Retina (tissue), 1 donor: ENCODE data around the gene MOB3C.
A peak's percentile ranks its signal among the peaks of the same experiment; 100 is the strongest.

Source experiments
- DNase-seq: peaks from one replicate; pipeline ENCODE4 v3.0.0-alpha.2; 2016

MOB3C gene

DNA sequence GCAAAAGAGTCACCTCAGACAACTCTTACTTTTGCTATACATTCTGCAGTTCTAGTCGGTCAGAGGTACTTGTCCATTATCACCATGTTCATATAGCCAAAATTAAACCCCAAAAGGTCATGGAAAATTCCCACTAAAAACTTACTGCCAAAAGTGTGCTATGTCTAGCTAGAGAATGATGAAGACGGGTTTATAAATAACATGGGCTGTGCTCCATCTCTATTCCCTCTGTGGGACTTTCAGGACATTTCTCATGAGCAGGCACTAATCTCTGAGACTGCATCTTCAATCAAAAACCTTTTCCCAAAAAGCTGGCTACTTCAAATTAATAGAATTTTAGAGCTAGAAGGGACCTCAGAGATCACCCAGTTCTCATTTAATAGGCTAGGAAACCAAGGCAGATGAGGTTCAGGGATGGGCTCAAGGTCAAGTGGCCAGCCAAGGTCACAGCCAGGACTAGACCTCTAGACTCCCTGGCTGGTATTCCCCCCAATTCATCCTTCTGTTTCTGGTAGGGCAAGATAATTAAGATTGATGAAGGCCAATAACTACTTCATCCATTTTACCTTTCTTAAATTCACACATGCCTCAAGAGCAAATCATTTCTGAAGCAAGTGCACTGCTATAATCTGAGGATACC is 21.0 kb upstream of the MOB3C start:
- no peak for DNase-seq

DNA sequence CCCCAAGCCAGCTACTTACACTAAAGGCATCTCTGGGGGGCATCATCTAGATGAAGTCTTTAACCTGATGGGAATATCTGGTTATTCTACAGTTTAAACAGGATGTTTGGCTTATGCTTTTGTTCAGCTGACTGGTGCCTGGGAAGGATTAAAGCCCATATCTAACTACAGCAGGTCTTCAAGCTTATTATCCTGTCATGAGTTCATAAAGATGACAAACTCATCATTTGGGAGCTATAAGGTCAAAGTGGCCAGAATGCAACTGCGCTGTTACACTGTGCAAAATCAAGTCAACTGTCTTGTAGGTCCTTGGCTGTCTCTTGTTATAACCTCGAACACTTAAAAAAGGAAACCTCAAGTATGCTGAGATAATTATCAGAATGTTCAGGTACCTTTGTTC is 18.6 kb upstream of the MOB3C start:
- no peak for DNase-seq

DNA sequence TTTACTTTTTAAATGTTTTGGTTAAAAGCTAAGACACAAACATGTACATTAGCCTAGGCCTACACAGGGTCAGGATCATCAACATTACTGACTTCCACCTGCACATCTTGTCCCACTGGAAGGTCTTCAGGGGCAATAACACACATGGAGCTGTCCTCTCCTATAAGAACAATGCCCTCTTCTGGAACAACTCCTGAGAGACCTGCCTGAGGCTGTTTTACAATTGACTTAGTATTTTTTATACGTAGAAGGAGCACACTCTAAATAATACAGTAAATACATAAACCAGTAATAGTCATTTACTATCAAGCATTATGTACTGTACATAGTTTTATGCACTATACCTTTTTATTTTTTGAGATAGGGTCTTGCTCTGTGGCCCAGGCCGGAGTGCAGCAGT is 14.1 kb upstream of the MOB3C start:
- DNase-seq, result no peak

DNA sequence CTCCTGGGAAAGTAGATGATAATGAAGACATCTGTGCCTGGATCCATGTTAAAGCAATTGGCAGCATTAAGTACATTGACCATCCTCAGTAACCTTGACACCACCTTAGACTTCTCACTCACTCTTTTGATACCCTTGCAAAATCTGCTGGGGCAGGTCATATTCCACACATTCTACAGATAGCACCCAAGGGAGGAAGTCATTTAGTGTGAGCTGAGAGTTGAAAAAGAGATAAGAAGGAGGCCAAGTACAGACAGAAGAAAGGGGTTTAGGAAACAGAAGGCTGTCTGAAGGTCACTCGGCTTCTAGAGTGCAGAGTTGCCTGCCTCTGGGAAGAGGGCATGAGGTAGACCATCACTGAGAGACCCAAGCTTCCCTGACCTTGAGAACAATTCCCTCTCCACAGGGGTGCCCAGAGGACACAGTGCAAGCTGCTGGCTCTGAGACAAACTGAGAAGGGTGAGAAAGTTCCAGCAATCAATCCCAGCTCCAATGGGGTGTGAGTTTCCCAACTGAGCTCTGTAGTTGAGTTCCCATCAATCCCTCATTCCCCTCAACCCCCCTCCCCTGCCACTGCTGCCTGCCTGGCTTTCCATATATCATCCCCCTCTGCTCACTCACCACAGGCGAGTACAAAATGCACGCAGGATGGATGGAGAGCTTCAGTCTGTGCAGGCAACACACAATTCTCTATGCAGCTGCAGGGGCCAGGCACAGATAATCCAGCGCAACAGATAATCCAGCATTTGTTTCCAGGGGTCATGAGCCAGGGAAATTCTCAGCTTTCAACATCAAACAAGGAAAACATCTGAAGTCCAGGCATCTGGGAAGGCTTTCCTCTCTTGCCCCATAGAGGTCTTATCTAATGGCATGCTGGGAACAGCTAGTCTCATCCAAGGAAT is 7.4 kb upstream of the MOB3C start:
- peak; percentile 17 for DNase-seq

DNA sequence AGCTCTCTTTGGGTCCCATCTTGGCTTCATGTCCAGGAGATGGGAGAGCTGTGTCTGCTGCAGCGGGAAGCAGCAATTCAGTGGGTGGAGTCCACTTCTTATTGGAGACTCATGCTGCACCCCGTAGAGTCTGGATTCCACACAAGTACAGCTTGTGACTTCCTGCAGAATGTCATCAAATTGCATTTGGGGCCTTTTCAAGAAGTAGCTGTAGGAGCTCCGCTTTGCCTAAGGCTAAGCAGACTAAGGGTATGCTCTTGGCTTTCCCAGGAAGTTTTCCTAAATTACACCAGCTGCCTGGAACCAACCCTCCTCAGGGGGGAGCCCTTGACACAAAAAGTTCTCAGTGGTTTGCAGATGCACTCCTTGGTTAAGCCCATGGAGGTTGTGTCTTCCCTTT is 5.7 kb upstream of the MOB3C start:
- no peak for DNase-seq

DNA sequence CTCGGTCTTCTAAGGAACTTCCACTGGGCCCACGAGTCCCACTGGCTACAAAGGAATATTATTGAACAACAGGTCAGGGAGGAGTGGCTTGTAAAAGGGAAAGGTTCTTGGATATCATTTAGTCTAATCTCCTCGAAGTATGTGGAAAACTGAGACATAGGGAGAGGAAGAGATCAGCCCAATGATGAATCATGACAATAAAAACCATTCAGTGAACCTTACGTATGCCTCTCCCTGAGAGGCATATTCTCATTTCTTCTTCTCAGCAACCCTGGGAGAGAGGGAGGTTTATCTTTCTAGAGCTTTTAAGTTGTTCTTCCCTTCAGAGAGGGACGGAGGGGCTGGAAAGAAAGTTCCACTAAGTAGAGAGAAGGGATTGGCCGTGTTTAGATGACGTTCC is 5.3 kb upstream of the MOB3C start:
- DNase-seq, result no peak

DNA sequence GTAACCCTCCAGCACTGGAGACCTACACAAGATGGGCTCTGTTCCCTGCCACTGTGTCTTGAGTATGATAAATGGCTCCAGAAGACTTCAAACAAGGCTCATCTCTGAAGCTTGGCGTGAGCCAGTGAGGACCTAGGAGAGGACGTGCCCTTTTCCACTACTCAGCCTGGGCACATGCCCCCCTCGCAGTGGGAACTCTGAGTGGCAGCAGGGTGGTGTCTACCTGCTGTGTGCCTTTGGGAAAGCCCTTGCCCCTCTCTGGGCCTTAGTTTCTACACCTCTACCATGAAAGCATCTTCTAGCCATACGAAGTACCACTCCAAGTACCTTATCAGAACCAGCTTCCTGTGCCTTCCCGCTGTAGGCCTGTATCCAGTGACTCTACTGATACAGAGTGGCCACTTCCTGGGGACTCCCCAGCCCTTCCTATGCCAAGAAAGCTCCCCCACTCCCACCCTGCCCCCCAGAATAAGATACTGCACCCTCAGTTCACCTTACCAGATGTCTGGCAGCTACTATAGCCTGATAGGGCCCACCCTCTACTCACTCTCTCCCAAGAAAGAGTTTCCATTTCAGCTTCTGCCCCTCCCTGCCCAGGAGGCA is 3.1 kb upstream of the MOB3C start:
- DNase-seq, result no peak

DNA sequence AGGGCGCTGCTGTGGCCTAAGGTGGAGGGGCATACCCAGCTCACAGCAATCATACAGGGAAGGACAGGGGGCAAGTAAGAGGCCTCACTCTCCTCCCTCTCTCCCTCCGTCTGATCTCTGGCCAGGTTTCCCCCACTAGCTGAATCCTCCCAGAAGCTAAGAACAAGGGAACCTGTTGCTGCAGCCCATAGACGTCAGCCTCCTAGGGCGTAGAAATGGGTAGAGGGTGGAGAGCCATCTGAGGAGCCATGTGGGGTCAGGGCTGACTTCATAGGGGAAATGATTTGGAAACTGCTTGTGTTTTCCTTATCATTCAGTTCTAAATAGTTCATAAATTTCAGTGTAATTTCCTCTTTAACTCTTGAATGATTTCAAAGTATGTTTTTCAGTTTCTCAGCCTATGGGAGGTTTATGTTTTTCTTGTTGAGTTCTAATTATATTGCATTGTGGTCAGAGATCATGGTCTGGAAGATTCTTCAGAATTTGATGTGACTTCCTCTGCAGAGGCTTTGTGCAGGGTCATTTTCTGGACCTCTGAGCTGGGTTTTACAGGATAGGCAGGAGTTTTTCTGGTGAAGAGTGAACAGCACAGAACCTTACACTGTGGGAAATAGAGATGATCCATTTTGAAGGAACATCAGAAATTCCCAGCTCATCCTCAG is 2.3 kb upstream of the MOB3C start:
- DNase-seq, result no peak

DNA sequence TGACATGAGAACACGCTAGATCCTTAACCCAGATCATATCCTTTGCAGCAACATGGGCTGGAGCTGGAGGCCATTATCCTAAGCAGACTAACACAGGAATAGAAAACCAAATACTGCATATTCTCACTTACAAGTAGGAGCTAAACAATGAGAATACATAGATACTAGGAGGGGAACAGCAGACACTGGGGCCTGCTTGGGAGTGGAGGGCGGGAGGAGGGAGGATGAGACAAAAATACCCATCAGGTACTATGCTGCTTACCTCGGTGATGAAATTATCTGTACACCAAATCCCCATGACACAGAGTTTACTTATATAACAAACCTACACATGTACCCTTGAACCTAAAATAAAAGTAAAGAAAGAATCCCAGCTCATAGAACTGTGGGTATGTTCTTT is 1.2 kb upstream of the MOB3C start:
- no peak for DNase-seq

DNA sequence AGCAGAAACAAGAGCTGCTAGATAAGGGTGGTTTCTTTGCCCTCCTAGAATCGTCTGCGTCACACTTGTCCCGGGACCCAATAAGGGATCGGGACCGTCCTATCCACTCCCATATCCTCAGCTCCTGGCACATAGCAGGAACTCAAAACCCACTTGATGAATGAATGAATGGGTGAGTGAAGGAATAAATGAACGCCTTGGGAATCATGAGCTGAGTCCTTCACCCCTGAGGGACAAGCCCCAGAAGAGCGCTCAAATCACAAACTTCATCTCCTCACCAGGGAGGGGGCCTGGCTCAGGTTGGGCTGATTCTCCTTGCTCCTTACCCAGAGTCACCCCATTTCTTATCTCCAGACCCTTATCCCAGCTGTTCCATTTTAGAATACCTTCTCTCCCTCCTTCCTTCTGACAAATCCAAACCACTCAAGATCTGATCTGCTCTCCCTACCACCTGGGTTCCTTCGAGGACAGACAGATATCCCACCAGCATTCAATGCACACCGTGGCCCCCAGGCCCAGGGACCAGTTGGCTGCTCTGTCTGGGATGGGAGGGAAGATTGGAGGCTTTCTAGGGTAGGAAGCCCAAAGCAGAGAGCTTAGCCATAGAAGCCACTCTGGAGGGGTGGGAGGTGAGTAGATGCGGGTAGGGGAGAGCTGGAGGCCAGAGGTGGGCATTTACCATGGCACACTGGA is 643 bp upstream of the MOB3C start:
- no peak for DNase-seq

DNA sequence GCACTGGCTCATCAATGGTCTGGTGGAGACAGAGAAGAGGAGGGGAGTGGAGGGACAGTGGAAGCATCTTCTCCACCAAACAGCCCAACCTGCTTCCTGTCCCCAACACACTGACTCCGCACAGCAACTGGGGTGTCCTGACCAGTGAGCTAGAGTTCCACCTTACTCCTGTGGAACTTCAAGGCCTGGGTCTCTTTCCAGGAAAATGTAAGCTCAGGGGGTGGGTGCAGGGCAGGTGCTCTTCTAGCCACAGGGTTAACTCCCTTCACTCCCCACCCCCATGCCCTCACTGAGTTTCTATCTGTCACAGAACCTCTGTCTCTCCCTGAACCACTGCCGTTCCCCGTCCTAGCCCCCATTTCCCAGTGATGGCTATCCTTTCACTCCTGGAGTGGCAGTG is 876 bp downstream of the MOB3C start:
- no peak for DNase-seq

DNA sequence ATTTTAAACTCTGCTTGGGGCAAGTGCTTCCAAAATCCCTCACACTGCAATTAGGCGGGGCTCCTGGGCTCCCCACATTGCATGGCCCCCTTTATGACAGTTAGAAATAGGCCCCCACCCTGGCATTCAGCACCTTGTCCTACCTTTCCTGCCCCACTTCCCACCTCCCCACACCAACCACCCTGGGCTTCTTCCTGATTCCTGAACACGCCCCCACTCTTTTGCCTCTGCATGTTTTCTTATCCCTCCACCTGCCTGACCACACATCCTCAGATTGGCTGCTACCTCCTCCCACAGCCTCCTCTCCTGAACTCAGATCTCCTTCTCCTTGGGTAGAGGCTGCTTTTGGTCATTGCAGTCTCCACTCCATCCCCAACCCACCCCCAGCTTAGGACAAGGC is 1.5 kb downstream of the MOB3C start:
- no peak for DNase-seq

DNA sequence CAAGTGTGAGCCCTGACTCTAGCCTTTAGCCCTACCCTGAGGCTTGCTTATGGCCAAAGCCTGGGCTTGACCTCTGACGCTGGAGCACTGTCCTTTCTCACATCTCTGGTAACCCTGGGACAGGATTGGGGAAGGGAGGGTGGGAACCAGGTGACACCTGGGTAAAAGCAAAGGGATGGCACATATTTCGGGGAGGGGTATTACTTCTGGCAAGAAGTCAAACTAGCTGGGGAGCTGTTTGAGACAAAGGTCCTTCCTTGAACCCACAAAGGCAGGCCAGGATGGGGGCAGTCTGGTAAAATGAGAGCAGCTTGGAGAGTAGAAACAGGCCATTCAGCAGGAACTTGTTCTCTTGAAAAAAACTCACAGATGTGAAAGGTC is 2.0 kb downstream of the MOB3C start:
- no peak for DNase-seq

DNA sequence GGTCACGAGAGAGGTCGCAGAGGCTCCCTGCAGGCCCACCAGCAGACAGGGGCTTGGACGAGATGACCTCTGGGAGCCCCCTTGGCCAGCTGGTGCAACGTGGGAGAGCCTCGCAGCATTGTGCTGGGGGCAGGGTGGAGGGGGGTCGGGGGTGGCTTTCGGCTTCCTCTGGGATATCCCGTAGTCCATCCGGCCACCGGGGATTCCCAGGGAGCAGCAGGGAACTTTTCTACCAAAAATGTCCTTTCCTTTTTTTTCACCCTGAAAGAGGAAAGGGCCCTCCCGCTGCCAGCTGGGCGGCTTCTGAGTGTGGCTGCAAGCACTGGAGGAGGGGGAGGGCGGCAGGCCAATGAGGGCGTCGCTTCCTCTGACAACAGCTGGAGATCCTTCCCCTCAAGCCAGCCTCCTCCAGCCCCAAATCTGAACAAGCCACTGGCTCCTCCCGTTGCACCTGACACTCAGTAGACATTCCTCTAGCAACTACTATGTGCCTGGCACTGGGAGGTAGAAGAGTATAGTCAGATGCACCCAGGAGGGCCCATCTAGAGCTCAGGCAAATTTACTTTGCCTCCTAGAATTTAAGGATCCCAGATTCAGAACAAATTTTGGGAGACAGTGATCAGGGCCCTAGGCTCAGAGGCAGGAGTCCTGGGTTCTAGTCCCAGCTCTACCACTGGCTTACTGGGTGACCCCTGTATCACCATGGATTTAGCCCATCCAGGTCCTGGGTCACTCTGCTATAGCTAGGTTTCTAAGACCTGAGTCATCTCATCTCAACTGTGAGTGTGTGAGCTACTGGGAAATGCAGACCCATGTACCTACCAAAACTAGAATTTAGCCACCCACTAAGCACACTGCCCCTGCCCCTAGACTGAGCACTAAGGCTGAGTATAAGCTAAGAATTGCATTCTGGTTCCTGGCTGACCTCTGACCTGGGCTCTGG is 2.7 kb downstream of the MOB3C start:
- DNase-seq, result peak; percentile 41

DNA sequence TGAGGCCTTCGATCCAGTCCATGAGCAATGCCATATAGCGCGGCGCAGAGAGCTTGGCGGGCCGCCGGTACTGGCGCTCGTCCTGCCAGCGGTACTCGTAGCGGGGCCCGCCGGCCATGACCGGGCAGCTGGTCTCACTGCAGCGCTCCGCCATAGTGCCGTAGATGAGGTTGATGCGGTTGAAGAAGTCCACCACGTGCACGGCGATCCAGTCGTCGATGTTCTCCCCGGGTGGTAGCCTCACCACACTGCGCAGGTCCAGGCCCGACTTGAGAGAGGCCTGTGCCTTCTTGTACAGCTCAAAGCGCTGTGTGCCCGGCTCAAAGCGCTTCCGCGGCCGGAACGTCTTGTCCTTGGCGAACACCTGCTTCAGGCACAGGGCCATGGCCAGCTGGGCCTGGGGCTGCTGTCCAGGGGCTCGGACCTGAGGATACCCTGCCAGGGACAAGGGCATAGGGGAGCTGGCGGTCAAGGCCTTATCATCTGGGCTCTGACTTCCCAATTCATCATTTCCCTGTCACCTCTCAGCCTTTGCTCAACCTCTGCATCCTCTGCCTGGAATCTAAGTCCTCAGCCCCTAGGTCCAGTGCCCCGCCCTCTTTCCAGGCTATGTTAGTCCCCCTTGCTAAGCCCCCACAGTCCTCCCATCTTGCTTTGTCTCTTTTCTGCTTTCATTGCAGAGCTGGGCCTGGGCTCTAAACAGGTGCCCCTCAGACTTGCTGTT is 3.5 kb downstream of the MOB3C start:
- DNase-seq, result peak; percentile 18

DNA sequence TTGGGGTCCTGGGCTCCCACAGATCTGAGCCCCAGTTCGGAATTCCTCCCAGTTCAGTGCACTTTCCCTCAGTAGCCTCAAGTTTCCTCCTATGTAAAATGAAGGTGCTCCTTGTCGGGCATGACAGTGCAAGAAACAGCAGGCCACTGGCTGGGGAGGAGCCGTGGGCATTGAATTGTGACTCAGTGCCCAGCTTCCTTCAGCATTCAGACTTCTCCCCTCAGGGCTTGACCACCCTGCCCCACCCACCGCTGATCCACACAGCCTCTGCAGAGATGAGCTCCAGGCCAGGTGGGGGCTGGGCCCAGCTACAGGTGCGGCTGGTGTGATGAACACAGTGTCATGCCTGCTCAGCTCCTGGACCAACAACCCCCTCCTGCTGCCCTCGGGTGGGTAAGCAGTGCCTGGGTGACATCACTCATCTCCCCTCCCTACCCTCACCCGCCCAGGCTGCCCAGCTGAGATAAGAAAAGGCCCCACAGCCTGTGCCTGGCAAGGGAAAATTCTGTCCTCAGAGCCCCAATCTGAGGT is 4.9 kb downstream of the MOB3C start:
- DNase-seq, result no peak

DNA sequence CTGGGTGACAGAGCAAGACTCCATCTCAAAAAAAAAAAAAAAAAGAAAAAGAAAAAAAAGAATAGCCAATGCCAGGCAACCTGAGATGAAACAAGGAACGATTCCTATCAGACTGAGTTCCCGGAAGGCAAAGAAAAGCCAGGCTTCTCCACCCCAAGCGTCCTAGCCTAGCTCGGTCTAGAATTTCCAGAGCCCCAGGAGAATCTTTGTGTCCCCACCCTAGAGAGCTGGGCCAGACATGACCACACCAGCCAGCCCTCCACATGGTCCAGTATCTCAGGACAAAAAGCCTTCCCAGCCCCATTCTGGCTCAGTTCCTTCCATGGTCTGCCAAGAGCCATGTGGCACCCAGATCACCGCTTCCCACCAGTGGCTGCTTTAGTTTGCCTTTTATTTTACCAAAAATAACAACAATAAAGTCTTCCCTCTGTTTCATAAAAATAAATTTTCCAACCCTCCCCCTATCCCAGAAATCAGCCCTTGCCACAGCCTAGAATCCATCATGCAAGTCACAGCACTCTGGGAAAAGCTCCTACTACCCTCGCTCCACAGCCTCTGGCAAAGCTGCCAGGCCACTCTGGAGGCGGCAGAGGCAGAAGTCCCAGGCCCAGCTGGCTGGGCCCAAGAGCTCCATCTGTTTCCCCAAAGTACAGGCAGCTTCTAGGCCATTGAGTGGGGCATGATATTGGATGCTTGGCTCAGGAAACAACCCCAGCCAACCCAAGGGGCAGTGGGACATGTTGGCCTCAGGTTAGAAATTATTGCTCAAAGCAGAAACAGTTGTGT is 9.1 kb downstream of the MOB3C start:
- no peak for DNase-seq

DNA sequence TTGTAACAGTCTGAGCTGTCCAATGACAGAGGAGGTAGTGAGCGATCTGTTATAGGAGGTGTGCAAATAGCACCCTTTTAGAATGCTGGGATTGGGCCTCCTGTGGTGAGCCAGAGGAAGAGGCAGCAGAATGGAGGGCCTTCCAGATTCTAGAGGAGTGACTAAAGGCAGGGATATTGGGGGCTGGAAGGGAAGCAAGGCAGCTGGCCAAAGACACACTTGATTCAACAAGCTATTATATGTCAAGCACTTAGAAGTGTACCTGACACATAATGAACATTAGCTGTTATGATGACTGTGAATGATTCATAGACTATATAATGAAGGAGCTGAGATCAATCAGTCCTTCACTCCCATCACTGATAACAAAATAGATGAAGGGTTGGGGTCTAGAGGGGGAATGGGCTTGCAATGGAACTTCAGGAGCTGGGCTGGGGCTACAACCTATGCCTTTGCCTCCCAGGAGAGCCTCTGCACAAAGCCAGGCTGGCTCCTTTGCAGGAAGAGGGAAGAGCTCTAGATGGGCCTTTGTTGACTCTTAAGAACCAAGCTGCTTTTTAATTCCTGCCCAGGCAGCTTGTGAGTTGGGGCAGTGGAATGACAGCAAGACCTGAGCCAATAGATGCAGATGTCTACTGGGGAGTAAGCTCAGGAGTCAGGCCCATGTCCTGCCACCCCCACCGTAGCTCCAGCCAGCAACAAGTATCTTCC is 10.2 kb downstream of the MOB3C start:
- DNase-seq, result no peak

DNA sequence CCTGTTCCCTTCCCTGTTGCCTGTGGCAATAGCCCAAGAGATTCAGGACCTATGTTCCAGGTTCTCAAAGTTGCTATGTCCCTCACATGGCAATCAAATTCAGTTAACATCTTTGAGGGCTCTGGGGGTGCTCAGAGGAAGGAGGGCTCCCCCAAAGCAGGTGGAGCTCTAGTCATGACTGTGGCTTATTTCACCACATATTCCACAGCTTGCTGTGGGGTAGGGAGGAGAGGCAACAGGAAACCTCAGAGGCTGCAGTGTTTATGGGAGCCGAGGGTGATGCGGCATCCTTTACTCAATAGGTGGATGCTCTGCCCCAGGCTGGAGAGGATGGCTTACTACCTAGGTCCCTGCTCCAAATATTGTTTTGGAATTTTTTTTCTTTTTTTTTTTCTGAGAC is 11.4 kb downstream of the MOB3C start:
- DNase-seq, result no peak
